ENCODE data around the gene ENTPD6.

ENTPD6 gene

DNA sequence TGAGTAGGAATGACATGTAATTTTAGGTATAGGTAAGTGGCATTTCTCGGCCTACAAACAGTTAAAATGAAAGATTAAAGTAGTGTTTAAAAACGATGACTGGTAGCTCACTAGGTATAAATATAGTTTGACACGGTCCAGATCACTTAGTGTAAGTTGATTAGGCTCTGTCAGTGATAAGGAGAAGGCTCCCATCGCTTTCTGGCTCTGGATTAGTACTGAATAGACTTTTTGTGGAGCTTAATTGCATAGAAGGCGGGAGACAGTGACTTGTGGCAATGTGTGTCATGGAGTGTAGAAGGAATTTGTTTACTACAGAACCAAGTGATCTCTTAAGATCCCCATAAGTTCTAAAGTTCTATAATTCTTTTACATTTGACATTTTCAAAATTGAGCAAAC lies 59.1 kb downstream of the ENTPD6 start:
- Histone ChIP-seq H3K9me2 (replicated peaks; ENCODE audit: control insufficient read depth, low read length) (no peaks in the 10 kb centered on the region), H3K36me3 (ENCODE audit: control insufficient read depth, low read length) (peaks cover 5% of the 10 kb centered on the region), H3F3A (ENCODE audit: control insufficient read depth, insufficient read depth) (no peaks in the 10 kb centered on the region), H3K9me3 (ENCODE audit: control insufficient read depth, insufficient read depth, low read length) (no peaks in the 10 kb centered on the region), H3K79me2 (ENCODE audit: control insufficient read depth, low read length) (peaks cover 50% of the 10 kb centered on the region), H3K27me3 (ENCODE audit: control insufficient read depth, low read length) (no peaks in the 10 kb centered on the region), H3K4me2 (ENCODE audit: low read length) (no peak overlapping the region), H4K20me1 (ENCODE audit: control insufficient read depth, insufficient read depth, low read depth, low read length) (peaks cover 9% of the 10 kb centered on the region; the same call in 1 of the 2 replicates), H3K27ac (ENCODE audit: low read depth, low read length) (no peak overlapping the region), H3K4me3 (ENCODE audit: low read length) (no peak overlapping the region), H3K4me1 (ENCODE audit: control insufficient read depth, low read length) (peaks cover under 1% of the 10 kb centered on the region; the same call in 1 of the 2 replicates)
- TF ChIP-seq EZH2phosphoT487 (IDR thresholded peaks at IDR 0.05; ENCODE audit: borderline replicate concordance, low read length) (no peak), CTCF (IDR thresholded peaks at IDR 0.05; ENCODE audit: low read depth, low read length, poor library complexity, severe bottlenecking) (no peak)

DNA sequence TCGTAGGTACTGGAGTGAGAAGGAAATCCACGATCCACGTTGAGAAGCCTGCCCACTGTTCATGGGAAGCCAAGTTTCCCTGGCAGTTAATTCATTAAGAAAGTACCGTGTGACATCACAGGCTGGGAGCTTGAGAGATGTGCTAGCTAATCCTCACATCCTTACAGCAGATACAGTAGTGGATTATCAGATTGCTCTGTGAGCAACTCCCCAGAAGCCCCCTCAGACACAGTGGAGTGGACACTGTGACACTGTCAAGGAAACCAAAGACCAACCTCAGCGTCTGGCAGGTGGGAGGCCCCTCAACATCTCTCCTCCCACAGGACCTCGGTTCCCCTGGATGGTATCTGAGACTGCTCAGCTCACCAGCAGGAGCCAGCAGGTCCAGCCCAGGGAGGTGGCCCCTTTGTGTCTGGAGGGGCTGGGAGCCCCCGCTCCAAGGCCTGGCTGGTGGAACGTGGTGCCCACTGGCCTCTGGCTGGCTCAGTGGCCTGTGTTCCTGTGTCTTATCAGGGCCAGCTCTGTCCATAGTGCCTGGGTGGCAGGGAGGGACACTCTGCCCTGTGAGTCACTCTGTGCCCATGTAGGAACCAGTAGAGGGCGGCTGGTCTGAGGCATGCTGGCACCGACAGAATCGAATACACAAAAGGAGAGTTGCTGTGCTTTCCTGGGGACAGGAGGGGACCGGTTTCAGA lies 59.6 kb downstream of the ENTPD6 start:
- TF ChIP-seq EZH2phosphoT487 (IDR thresholded peaks at IDR 0.05; ENCODE audit: borderline replicate concordance, low read length) (no peak), CTCF (IDR thresholded peaks at IDR 0.05; ENCODE audit: low read depth, low read length, poor library complexity, severe bottlenecking) (no peak)
- H4K20me1 ChIP-seq (ENCODE audit: control insufficient read depth, insufficient read depth, low read depth, low read length): peaks cover 7% of the 10 kb centered on the region; the same call in 1 of the 2 replicates

DNA sequence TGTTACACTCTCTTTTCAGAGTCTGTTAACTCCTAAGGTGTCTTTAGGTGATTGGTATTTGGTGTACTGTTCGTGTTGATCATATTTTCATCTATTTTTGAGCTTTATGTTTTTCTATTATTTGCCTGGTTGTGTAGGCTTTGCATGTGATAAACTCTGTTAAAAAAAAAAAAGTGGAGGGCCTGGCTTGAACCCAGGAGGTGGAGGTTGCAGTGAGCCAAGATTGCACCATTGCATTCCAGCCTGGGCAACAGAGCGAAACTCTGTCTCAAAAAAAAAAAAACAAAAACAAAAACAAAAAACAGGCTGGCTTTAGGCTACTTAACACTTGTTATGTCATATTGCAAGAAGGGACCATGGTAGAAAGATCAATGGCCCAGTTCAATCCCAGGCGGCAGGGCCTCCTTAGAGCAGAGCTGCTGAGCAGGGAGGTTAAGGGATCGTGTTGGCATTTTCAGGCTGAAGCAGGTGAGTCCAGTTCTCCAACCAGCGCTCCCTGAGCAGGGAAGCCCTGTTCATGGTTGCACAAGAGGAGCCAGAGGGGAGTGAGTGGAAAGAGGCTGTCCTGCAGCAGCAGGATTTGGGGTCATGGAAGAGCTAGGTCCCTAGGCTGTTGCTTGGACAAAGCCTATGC lies 60.8 kb downstream of the ENTPD6 start:
- Histone ChIP-seq H3K9me2 (replicated peaks; ENCODE audit: control insufficient read depth, low read length) (no peaks in the 10 kb centered on the region), H3F3A (ENCODE audit: control insufficient read depth, insufficient read depth) (no peaks in the 10 kb centered on the region), H3K79me2 (ENCODE audit: control insufficient read depth, low read length) (peaks cover 32% of the 10 kb centered on the region), H3K9me3 (ENCODE audit: control insufficient read depth, insufficient read depth, low read length) (no peaks in the 10 kb centered on the region), H3K27me3 (ENCODE audit: control insufficient read depth, low read length) (no peaks in the 10 kb centered on the region), H3K27ac (ENCODE audit: low read depth, low read length) (no peak overlapping the region), H3K4me2 (ENCODE audit: low read length) (no peak overlapping the region), H3K36me3 (ENCODE audit: control insufficient read depth, low read length) (peaks cover 10% of the 10 kb centered on the region), H3K4me3 (ENCODE audit: low read length) (no peak overlapping the region), H4K20me1 (ENCODE audit: control insufficient read depth, insufficient read depth, low read depth, low read length) (peaks cover 5% of the 10 kb centered on the region; the same call in 1 of the 2 replicates), H3K4me1 (ENCODE audit: control insufficient read depth, low read length) (no peaks in the 10 kb centered on the region)
- no peak for TF ChIP-seq EZH2phosphoT487 (IDR thresholded peaks at IDR 0.05; ENCODE audit: borderline replicate concordance, low read length)
- TF ChIP-seq CTCF (IDR thresholded peaks at IDR 0.05; ENCODE audit: low read depth, low read length, poor library complexity, severe bottlenecking): no peak

More for the DNA sequence above, 59.6 kb downstream of the ENTPD6 start:
- Histone ChIP-seq H3K27me3 (ENCODE audit: control insufficient read depth, low read length) (no peaks in the 10 kb centered on the region), H3K4me2 (ENCODE audit: low read length) (no peak overlapping the region), H3F3A (ENCODE audit: control insufficient read depth, insufficient read depth) (no peaks in the 10 kb centered on the region), H3K9me2 (replicated peaks; ENCODE audit: control insufficient read depth, low read length) (no peaks in the 10 kb centered on the region), H3K27ac (ENCODE audit: low read depth, low read length) (no peak overlapping the region), H3K4me3 (ENCODE audit: low read length) (no peak overlapping the region), H3K36me3 (ENCODE audit: control insufficient read depth, low read length) (peaks cover 10% of the 10 kb centered on the region), H3K4me1 (ENCODE audit: control insufficient read depth, low read length) (no peaks in the 10 kb centered on the region), H3K9me3 (ENCODE audit: control insufficient read depth, insufficient read depth, low read length) (no peaks in the 10 kb centered on the region), H3K79me2 (ENCODE audit: control insufficient read depth, low read length) (peaks cover 44% of the 10 kb centered on the region)

All from DOHH2 (cell line).